SK-N-SH treated with all-trans-retinoic acid at 6 μM for 48 hours (cell line): Measurements from ENCODE around the gene SGK1.

ENCODE experiments used
- BACH2 ChIP-seq: fragments of 250-450 bp; sonication (Bioruptor Pico); IDR thresholded peaks from 2 replicates; pipeline ENCODE4 v1.9.0; 2021; ENCODE audit warnings: mild to moderate bottlenecking, borderline replicate concordance
- CREB5 ChIP-seq: fragments of 250-450 bp; sonication (Bioruptor Pico); IDR thresholded peaks from 2 replicates; pipeline ENCODE4 v1.5.1; 2020; ENCODE audit warnings: low read depth, mild to moderate bottlenecking, moderate library complexity
- ESRRG ChIP-seq: fragments of 250-450 bp; sonication (Bioruptor Pico); IDR thresholded peaks from 2 replicates; pipeline ENCODE4 v1.6.1; 2021; ENCODE audit warnings: mild to moderate bottlenecking
- GLIS3 ChIP-seq: fragments of 250-450 bp; sonication (Bioruptor Pico); IDR thresholded peaks from 2 replicates; pipeline ENCODE4 v1.5.0; 2020; ENCODE audit warnings: mild to moderate bottlenecking, moderate library complexity
- PATZ1 ChIP-seq: fragments of 250-450 bp; sonication (Bioruptor Pico); IDR thresholded peaks from 2 replicates; pipeline ENCODE4 v1.8.0; 2020; ENCODE audit warnings: mild to moderate bottlenecking, moderate library complexity, borderline replicate concordance
- PPARA ChIP-seq: fragments of 250-450 bp; sonication (Bioruptor Pico); IDR thresholded peaks from 2 replicates; pipeline ENCODE4 v1.5.0; 2020; ENCODE audit warnings: mild to moderate bottlenecking, borderline replicate concordance
- RARB ChIP-seq: fragments of 250-450 bp; sonication (Bioruptor Pico); IDR thresholded peaks from 2 replicates; pipeline ENCODE4 v1.8.0; 2021; ENCODE audit warnings: mild to moderate bottlenecking, moderate library complexity
- TCF4 ChIP-seq: fragments of 250-450 bp; sonication (Bioruptor Pico); IDR thresholded peaks from 2 replicates; pipeline ENCODE4 v1.8.0; 2021; ENCODE audit warnings: mild to moderate bottlenecking, moderate library complexity, borderline replicate concordance
- TSHZ2 ChIP-seq: fragments of 250-450 bp; sonication (Bioruptor Pico); IDR thresholded peaks from 2 replicates; pipeline ENCODE4 v1.5.0; 2020; ENCODE audit warnings: mild to moderate bottlenecking, moderate library complexity
- ZFP30 ChIP-seq: fragments of 450-650 bp; formaldehyde crosslinking; IDR thresholded peaks from 2 replicates; pipeline ENCODE4 v1.5.0; 2022; ENCODE audit warnings: mild to moderate bottlenecking, moderate library complexity
- ZNF70 ChIP-seq: fragments of 450-650 bp; formaldehyde crosslinking; IDR thresholded peaks from 2 replicates; pipeline ENCODE4 v1.5.0; 2020; ENCODE audit warnings: mild to moderate bottlenecking, moderate library complexity

DNA sequence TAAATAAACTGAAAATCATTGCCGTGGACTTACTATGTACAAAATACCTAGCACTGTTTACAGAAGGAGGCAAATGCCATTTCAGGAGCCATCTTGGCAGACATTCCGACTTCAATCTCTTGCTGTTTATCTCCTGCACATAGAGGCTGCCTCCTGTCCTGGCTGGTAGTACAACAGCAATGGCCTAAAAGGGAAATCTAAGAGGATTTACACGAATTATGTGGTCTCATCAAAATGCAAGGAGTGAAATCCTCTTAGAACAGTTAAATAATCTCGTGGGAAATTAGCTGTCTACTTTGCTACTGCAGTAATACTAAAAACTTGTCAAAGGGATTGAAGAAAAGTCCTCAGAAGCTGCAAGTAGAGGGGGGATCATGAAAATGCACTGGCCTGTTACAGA, 183.3 kb downstream of the SGK1 start:
- TF ChIP-seq TSHZ2 (CRISPR knock-in tag), result no peak
- TF ChIP-seq RARB (CRISPR knock-in tag), result no peak
- TF ChIP-seq BACH2 (CRISPR knock-in tag), result no peak
- TF ChIP-seq ZNF70 (CRISPR knock-in tag), result no peak
- TF ChIP-seq CREB5 (CRISPR knock-in tag), result no peak
- TF ChIP-seq GLIS3 (CRISPR knock-in tag), result no peak
- TF ChIP-seq PATZ1, result no peak
- no peak for TF ChIP-seq ESRRG (CRISPR knock-in tag)
- TF ChIP-seq PPARA (CRISPR knock-in tag), result no peak
- TF ChIP-seq TCF4, result no peak
- TF ChIP-seq ZFP30 (CRISPR knock-in tag), result no peak
